GM23338 (cell line): ENCODE data around the gene NRIP3. TPM values are rescaled to one million over a fixed set of nuclear protein-coding genes. Genes with fewer than 3 reads are reported as not detected.

Experiments
- ATAC-seq: fragments of 200-7000 bp; cut with Tn5 transposase; 3 replicates; pipeline ENCODE4 v1.9.1; 2020
- DNase-seq: peaks from one replicate; pipeline ENCODE4 v3.0.0-alpha.2; 2015; ENCODE audit warnings: low spot score
- H2AFZ ChIP-seq: fragments of 200-600 bp; sonication (generic); 2 replicates; pipeline ENCODE4 v1.8.0; 2016; ENCODE audit warnings: antibody characterized with exemption, mild to moderate bottlenecking, moderate library complexity
- H3F3A ChIP-seq: fragments of 200-600 bp; sonication (generic); replicated peaks from 2 replicates; pipeline ENCODE4 v1.8.0; 2017; ENCODE audit warnings: antibody characterized with exemption, mixed run types, low read depth
- H3K27ac ChIP-seq: fragments of 200-600 bp; sonication (generic); 2 replicates; pipeline ENCODE4 v1.6.1; 2016; ENCODE audit warnings: low read depth
- H3K27me3 ChIP-seq: fragments of 200-600 bp; sonication (generic); 2 replicates; pipeline ENCODE4 v1.8.0; 2016; ENCODE audit warnings: mild to moderate bottlenecking, mixed run types, moderate library complexity; ENCODE audit not compliant: insufficient read depth
- H3K36me3 ChIP-seq: fragments of 200-600 bp; sonication (generic); 2 replicates; pipeline ENCODE4 v1.8.0; 2016; ENCODE audit warnings: mild to moderate bottlenecking; ENCODE audit not compliant: insufficient read depth
- H3K4me1 ChIP-seq: fragments of 200-600 bp; sonication (generic); 2 replicates; pipeline ENCODE4 v1.8.0; 2016; ENCODE audit warnings: mild to moderate bottlenecking, moderate library complexity; ENCODE audit not compliant: insufficient read depth
- H3K4me2 ChIP-seq: fragments of 200-600 bp; sonication (generic); 2 replicates; pipeline ENCODE4 v1.7.1; 2017; ENCODE audit warnings: mixed run types
- H3K4me3 ChIP-seq: fragments of 200-600 bp; sonication (generic); 2 replicates; pipeline ENCODE4 v1.6.1; 2016; ENCODE audit warnings: mixed run types
- H3K79me2 ChIP-seq: fragments of 200-600 bp; sonication (generic); replicated peaks from 2 replicates; pipeline ENCODE4 v1.8.0; 2017; ENCODE audit warnings: mild to moderate bottlenecking; ENCODE audit not compliant: insufficient read depth
- H3K9me2 ChIP-seq: fragments of 200-600 bp; sonication (generic); 2 replicates; pipeline ENCODE4 v1.8.0; 2017; ENCODE audit not compliant: insufficient read depth
- H4K20me1 ChIP-seq: fragments of 200-600 bp; sonication (generic); replicated peaks from 2 replicates; pipeline ENCODE4 v1.8.0; 2017; ENCODE audit warnings: mild to moderate bottlenecking; ENCODE audit not compliant: insufficient read depth
- H3K27ac Mint-ChIP-seq: 2 replicates; pipeline ENCODE4 v1.8.0; 2020; ENCODE audit warnings: inconsistent platforms, mild to moderate bottlenecking, moderate library complexity, mixed read lengths
- H3K27me3 Mint-ChIP-seq: 3 replicates; pipeline ENCODE4 v1.8.0; 2022; ENCODE audit warnings: low read depth, mild to moderate bottlenecking, moderate library complexity, mixed read lengths, inconsistent platforms; ENCODE audit not compliant: insufficient read depth, poor library complexity
- H3K36me3 Mint-ChIP-seq: 3 replicates; pipeline ENCODE4 v1.8.0; 2021; ENCODE audit warnings: low read depth, mild to moderate bottlenecking, inconsistent platforms, moderate library complexity, mixed read lengths
- H3K4me1 Mint-ChIP-seq: 3 replicates; pipeline ENCODE4 v1.8.0; 2020; ENCODE audit warnings: mild to moderate bottlenecking, inconsistent platforms, mixed read lengths
- H3K4me3 Mint-ChIP-seq: 3 replicates; pipeline ENCODE4 v1.8.0; 2021; ENCODE audit warnings: moderate library complexity, mild to moderate bottlenecking, inconsistent platforms, mixed read lengths
- H3K9me3 Mint-ChIP-seq: 3 replicates; pipeline ENCODE4 v1.8.0; 2020; ENCODE audit warnings: moderate library complexity, mild to moderate bottlenecking, inconsistent platforms, mixed read lengths
- CTCF ChIP-seq, 2 experiments: fragments of 200-600 bp in 1 of 2; sonication (generic) in 1 of 2; conservative IDR thresholded peaks; 2 replicates each; pipeline versions ENCODE4 v1.5.1 to v1.6.1; 2016 to 2017; ENCODE audit warnings: antibody characterized with exemption in 2 of 2, low read depth in 2 of 2, mild to moderate bottlenecking in 2 of 2, moderate library complexity in 1 of 2
- ETS1 ChIP-seq: IDR thresholded peaks from 2 replicates; pipeline ENCODE4 v1.6.1; 2016; ENCODE audit warnings: antibody characterized with exemption
- POLR2AphosphoS5 ChIP-seq: IDR thresholded peaks from 2 replicates; pipeline ENCODE4 v1.6.1; 2016; ENCODE audit warnings: antibody characterized with exemption, low read depth
- ZNF462 ChIP-seq: fragments of 250-450 bp; sonication (Bioruptor Pico); IDR thresholded peaks from 2 replicates; pipeline ENCODE4 v1.5.0; 2020; ENCODE audit warnings: mild to moderate bottlenecking, moderate library complexity
- polyA plus RNA-seq: library from polyadenylated mRNA; unstranded; fragments of >200 nt; fragmentation: Nextera tagmentation; extraction: Ambion mirVana; gene quantifications from 2 replicates; pipeline ENCODE4 v1.2.1, GENCODE V29; 2016
- total RNA-seq: library from RNA; depleted of rRNA; stranded (reverse); fragments of >200 nt; shearing (Covaris generic); gene quantifications from 2 replicates; pipeline ENCODE4 v1.2.3, GENCODE V29; 2014

Gene NRIP3
- total and polyA plus RNA-seq, 2 experiments from 2014 or later, result 3.0 to 7.9 TPM

DNA sequence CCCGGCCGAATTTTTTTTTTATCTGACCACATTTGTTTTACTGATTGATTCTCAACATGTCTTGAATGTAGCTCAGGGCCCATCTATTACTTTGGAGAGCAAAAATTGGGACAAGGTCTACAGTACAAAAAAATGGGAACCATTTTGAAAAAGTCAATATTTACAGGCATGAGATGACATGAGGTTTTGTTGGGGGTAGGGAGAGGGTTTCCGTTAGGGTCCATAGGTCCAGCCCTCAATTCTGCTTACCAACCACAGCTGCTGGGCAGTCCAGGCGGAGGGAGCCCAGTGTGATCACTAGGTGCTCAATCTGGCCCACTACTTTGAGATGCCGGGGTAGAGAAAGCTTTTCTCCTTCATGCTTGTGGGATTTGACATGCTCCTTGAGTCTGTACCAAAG, 18.3 kb downstream of the NRIP3 start:
- H3K4me3 Mint-ChIP-seq, result no peak overlapping the region
- H4K20me1 ChIP-seq, result no peaks in the 10 kb centered on the region
- peaks cover 2% of the 10 kb centered on the region; the same call in 1 of the 3 replicates for H3K36me3 Mint-ChIP-seq
- no peaks in the 10 kb centered on the region for H3K9me3 Mint-ChIP-seq
- no peaks in the 10 kb centered on the region for H3K27me3 ChIP-seq
- no peaks in the 10 kb centered on the region for H3K36me3 ChIP-seq
- no peaks in the 10 kb centered on the region for H3K4me1 ChIP-seq
- H3K79me2 ChIP-seq, result no peaks in the 10 kb centered on the region
- DNase-seq (no peak), ATAC-seq (no peak)
- H3K27ac Mint-ChIP-seq, result no peak overlapping the region
- H3F3A ChIP-seq, result no peaks in the 10 kb centered on the region
- no peaks in the 10 kb centered on the region for H3K27me3 Mint-ChIP-seq
- TF ChIP-seq ETS1 (no peak), CTCF (conservative IDR thresholded peaks at IDR 0.05; ENCODE audit: low read depth in 2 of 2) (no peak), ZNF462 (CRISPR knock-in tag) (no peak), POLR2AphosphoS5 (no peak)
- no peak overlapping the region for H3K4me2 ChIP-seq
- no peak overlapping the region for H3K27ac ChIP-seq
- no peak overlapping the region for H2AFZ ChIP-seq
- H3K4me1 Mint-ChIP-seq, result peaks cover 7% of the 10 kb centered on the region; the same call in 2 of the 3 replicates
- no peak overlapping the region for H3K4me3 ChIP-seq
- H3K9me2 ChIP-seq, result no peaks in the 10 kb centered on the region
